ENCODE results near the gene PGAP2.

DNA sequence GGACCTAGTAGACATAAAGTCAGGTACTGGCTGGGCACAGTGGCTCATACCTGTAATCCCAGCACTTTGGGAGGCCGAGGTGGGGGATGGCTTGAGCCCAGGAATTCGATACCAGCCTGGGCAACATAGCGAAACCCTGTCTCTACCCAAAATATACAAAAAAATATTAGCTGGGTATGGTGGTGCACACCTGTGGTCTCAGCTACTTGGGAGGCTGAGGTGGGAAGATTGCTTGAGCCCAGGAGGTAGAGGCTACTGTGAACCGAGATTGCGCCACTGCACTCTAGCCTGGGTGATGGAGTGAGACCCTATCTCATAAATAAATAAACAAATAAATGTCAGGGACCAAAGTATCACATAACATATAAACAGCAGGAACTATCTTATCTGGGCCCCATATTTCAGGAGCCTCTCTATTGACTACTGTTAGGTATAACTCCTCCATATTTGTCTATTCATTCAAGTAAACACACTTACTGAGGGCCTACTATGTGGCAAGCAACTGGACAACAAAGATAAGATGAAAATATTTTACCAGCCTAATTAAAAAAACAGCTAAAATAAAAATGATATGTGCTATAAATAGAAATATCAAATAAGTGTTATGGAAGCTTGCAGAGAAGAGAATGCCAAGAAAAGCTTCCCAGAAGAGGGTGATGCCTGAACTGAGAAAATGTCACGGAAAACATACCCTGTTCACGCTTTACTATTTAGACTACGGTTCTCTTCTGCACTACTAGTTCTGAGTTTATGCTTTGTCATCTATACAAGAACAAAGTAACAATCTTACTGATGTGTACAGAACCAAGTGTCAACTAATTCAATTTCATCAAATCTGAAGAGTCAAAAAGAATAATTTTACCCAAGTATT, 13.0 kb upstream of the PGAP2 start:
- TF ChIP-seq, protein P1, sequence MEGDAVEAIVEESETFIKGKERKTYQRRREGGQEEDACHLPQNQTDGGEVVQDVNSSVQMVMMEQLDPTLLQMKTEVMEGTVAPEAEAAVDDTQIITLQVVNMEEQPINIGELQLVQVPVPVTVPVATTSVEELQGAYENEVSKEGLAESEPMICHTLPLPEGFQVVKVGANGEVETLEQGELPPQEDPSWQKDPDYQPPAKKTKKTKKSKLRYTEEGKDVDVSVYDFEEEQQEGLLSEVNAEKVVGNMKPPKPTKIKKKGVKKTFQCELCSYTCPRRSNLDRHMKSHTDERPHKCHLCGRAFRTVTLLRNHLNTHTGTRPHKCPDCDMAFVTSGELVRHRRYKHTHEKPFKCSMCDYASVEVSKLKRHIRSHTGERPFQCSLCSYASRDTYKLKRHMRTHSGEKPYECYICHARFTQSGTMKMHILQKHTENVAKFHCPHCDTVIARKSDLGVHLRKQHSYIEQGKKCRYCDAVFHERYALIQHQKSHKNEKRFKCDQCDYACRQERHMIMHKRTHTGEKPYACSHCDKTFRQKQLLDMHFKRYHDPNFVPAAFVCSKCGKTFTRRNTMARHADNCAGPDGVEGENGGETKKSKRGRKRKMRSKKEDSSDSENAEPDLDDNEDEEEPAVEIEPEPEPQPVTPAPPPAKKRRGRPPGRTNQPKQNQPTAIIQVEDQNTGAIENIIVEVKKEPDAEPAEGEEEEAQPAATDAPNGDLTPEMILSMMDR (IDR thresholded peaks at IDR 0.05), result no peak
- TF ChIP-seq POLR2A (IDR thresholded peaks at IDR 0.05; ENCODE audit: low read depth) (no peak), POLR2AphosphoS5 (IDR thresholded peaks at IDR 0.05) (no peak), EP300 (IDR thresholded peaks at IDR 0.05) (no peak)

Measured in esophagus muscularis mucosa (tissue), 4 donors.